Gastrocnemius medialis (tissue), 4 donors: ENCODE data around the gene KRT79. TPM values are rescaled to one million over a fixed set of nuclear protein-coding genes. Genes with fewer than 3 reads are reported as not detected.

ENCODE experiments used
- ATAC-seq, 2 donors: fragments of 150-250 bp; one replicate each; pipeline ENCODE4 v1.9.1; 2016
- DNase-seq, 2 donors: peaks; one replicate each; pipeline ENCODE4 v3.0.0-alpha.2; 2019
- H3K27ac ChIP-seq, 4 donors: fragments of 200-600 bp; sonication (generic); 1 replicate in 1 of 4; 2 replicates in 3 of 4; pipeline ENCODE4 v1.5.1; 2016 to 2018; ENCODE audit warnings: mild to moderate bottlenecking in 2 of 4, moderate library complexity in 1 of 4
- H3K27me3 ChIP-seq, 3 donors: fragments of 200-600 bp; sonication (generic) in 2 of 3; 1 replicate in 1 of 3; 2 replicates in 2 of 3; pipeline versions ENCODE4 v1.5.1 to v1.6.0; 2016 to 2019; ENCODE audit warnings: mild to moderate bottlenecking in 1 of 3, moderate library complexity in 1 of 3
- H3K36me3 ChIP-seq, 2 donors: fragments of 200-600 bp; sonication (generic) in 1 of 2; one replicate each; pipeline ENCODE4 v1.5.1; 2017 to 2018
- H3K4me1 ChIP-seq, 2 donors: fragments of 200-600 bp; sonication (generic) in 1 of 2; one replicate each; pipeline ENCODE4 v1.5.1; 2016 to 2017; ENCODE audit warnings: mild to moderate bottlenecking in 2 of 2
- H3K4me3 ChIP-seq, 4 donors: fragments of 200-600 bp; sonication (generic) in 3 of 4; 1 replicate in 1 of 4; 2 replicates in 3 of 4; pipeline ENCODE4 v1.5.1; 2016 to 2019; ENCODE audit warnings: mild to moderate bottlenecking in 2 of 4
- H3K9me3 ChIP-seq, 3 donors: fragments of 200-600 bp; sonication (generic) in 2 of 3; 1 replicate in 1 of 3; 2 replicates in 2 of 3; pipeline ENCODE4 v1.5.1; 2016 to 2019
- POLR2A ChIP-seq, 2 donors: fragments of 450-650 bp; IDR thresholded peaks; one replicate each; pipeline ENCODE4 v1.6.1; 2017; ENCODE audit warnings: antibody characterized with exemption in 2 of 2, mild to moderate bottlenecking in 2 of 2, moderate library complexity in 2 of 2
- in situ Hi-C, 4 donors: fragments of 200-750 bp; cut with MboI; loops; one replicate each; pipeline versions ENCODE4 v1.15.0 to v1.8.0; 2017; ENCODE audit warnings: low sequenced_read_pairs in 4 of 4
- intact Hi-C: fragments of 100-400 bp; cut with DNase I; formaldehyde crosslinking; loops from one replicate; pipeline ENCODE4 v1.15.1; 2023; ENCODE audit warnings: low total_unique reads
- total RNA-seq, 4 donors: library from RNA; depleted of rRNA; stranded (reverse); fragments of >200 nt; gene quantifications; one replicate each; pipeline versions ENCODE4 v1.1.0 to v1.2.3, GENCODE V29; 2016
- TF ChIP-seq, protein P1 (sequence below), 5 experiments: fragments of 450-650 bp in 3 of 5; fragments of 200-600 bp in 2 of 5; sonication (generic) in 2 of 5; IDR thresholded peaks in 4 of 5; conservative IDR thresholded peaks in 1 of 5; 1 replicate in 4 of 5; 2 replicates in 1 of 5; pipeline ENCODE4 v1.5.1; 2016 to 2019; ENCODE audit warnings: antibody characterized with exemption in 5 of 5, mild to moderate bottlenecking in 3 of 5, moderate library complexity in 3 of 5

The KRT79 gene
- total RNA-seq, 4 donors from 2014 or later, result not detected

DNA sequence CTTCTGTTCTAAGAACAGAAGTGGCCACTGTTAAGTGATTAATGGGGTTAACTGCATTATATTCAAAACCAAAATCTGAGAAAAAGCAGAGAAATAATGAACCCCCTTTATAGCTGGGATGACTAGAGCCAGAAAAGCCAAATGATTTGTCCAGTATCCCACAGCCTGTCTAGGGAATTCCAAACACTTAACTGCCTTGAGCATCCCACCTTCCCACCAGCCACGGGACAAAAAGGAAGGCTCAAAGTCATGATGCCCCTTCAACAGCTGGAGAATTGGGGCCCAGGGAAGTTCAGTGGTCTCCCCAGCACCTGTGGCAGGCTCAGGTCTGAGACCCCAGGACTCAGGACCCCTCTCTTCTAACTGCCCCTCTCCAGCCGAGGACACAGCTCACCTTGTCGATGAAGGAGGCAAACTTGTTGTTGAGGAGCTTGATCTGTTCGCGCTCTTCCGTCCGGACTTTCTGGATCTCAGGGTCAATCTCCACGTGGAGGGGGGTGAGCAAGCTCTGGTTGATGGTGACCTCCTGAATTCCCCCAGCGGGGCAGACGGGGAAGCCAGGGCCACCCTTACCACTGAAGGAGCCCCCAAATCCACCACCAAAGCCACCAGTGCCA lies 20.8 kb downstream of the KRT79 start:
- TF ChIP-seq POLR2A (IDR thresholded peaks at IDR 0.05), result no peak
- TF ChIP-seq, protein P1, sequence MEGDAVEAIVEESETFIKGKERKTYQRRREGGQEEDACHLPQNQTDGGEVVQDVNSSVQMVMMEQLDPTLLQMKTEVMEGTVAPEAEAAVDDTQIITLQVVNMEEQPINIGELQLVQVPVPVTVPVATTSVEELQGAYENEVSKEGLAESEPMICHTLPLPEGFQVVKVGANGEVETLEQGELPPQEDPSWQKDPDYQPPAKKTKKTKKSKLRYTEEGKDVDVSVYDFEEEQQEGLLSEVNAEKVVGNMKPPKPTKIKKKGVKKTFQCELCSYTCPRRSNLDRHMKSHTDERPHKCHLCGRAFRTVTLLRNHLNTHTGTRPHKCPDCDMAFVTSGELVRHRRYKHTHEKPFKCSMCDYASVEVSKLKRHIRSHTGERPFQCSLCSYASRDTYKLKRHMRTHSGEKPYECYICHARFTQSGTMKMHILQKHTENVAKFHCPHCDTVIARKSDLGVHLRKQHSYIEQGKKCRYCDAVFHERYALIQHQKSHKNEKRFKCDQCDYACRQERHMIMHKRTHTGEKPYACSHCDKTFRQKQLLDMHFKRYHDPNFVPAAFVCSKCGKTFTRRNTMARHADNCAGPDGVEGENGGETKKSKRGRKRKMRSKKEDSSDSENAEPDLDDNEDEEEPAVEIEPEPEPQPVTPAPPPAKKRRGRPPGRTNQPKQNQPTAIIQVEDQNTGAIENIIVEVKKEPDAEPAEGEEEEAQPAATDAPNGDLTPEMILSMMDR (IDR thresholded peaks at IDR 0.05 in 4 of 5, conservative IDR thresholded peaks at IDR 0.05 in 1 of 5), result no peak
- no peak for DNase-seq
- in situ Hi-C loops, result no loop called here
- intact Hi-C loops, result no loop called here
- no peaks in the 10 kb centered on the region for H3K9me3 ChIP-seq
- no peak for ATAC-seq
- H3K27me3 ChIP-seq, result peaks cover 0 to 10% (median 0%) of the 10 kb centered on the region in 3 donors
- H3K27ac ChIP-seq, result no peak overlapping the region
- no peak overlapping the region for H3K4me3 ChIP-seq
- H3K4me1 ChIP-seq, result no peaks in the 10 kb centered on the region
- H3K36me3 ChIP-seq, result no peaks in the 10 kb centered on the region

DNA sequence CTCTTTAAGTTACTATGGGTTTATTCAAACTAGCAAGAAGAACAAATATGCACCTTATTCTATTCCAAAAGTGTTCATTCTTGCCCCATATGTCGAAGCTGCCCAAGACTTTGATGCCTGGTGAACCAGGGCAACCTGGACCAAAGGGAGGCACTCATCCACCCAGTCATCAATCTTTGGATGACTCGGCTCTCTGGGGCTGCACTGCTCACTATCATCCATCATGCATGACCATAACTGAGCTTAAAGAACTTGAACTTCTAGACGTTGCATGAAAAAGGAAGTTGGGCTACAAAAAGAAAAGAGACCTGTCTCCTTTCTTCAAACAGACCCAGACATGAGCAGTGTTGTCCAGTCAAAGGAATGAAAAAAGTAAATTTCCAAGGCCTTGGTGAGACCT lies 21.4 kb downstream of the KRT79 start:
- intact Hi-C loops (no loop called here), in situ Hi-C loops (no loop called here)
- H3K27me3 ChIP-seq, result peaks cover 0 to 6% (median 0%) of the 10 kb centered on the region in 3 donors
- H3K36me3 ChIP-seq, result no peaks in the 10 kb centered on the region
- no peak overlapping the region for H3K4me3 ChIP-seq
- no peak for DNase-seq
- no peak for ATAC-seq
- no peaks in the 10 kb centered on the region for H3K4me1 ChIP-seq
- no peak overlapping the region for H3K27ac ChIP-seq
- TF ChIP-seq, protein P1 (IDR thresholded peaks at IDR 0.05 in 4 of 5, conservative IDR thresholded peaks at IDR 0.05 in 1 of 5), result no peak
- TF ChIP-seq POLR2A (IDR thresholded peaks at IDR 0.05), result no peak
- H3K9me3 ChIP-seq, result no peaks in the 10 kb centered on the region

GRCh38 chr12:52812073-52812400 lies 22.1 kb downstream of the KRT79 start:
- in situ Hi-C loops (no loop called here), intact Hi-C loops (no loop called here)
- no peaks in the 10 kb centered on the region for H3K36me3 ChIP-seq
- no peak overlapping the region for H3K27ac ChIP-seq
- no peaks in the 10 kb centered on the region for H3K27me3 ChIP-seq
- H3K9me3 ChIP-seq, result no peaks in the 10 kb centered on the region
- no peaks in the 10 kb centered on the region for H3K4me1 ChIP-seq
- ATAC-seq (no peak), DNase-seq (no peak)
- H3K4me3 ChIP-seq, result no peak overlapping the region
- TF ChIP-seq POLR2A (IDR thresholded peaks at IDR 0.05), result no peak
- TF ChIP-seq, protein P1 (IDR thresholded peaks at IDR 0.05 in 4 of 5, conservative IDR thresholded peaks at IDR 0.05 in 1 of 5), result no peak

DNA sequence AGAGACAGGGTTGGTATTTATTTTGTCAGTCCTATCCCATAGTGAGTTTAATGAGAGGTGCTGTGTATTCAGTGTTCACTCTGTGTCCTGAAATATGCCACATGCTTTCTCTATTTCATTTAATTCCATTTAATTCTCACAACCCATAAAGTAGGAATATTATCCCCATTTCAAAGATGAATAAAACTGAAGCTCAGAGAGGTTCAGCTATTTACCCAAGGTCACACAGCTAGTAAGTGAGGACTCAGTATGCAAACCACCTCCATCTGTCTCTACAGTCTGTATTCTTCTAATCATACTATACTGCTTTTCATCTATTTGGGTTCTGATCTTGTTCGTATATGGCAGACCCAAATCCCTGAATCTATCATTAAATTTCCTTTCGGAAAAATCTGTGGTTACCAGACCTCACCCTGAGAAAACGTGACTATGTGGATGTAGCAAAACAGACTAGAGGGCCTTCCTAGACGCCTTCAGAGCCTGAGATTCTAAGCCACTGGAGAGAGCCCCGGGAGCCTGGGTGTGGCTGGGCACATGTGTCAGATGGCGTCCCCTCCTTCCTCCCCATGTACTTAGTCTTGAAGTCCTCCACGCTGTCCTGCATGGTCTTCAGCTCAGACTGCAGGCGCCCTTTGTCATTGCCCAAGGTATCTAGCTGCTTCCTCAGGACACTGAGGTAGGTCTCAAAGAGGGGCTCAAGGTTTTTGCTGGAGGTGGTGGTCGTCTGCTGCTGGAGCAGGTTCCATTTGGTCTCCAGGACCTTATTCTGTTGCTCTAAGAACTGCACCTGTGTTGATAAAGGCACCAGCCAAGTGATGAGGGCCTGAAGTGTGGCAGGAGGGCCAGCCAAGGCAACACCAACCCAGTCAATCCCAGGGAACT lies 22.7 kb downstream of the KRT79 start:
- no peak for TF ChIP-seq POLR2A (IDR thresholded peaks at IDR 0.05)
- TF ChIP-seq, protein P1 (IDR thresholded peaks at IDR 0.05 in 4 of 5, conservative IDR thresholded peaks at IDR 0.05 in 1 of 5), result no peak
- no peaks in the 10 kb centered on the region for H3K4me1 ChIP-seq
- ATAC-seq (no peak), DNase-seq (no peak)
- no peaks in the 10 kb centered on the region for H3K27me3 ChIP-seq
- H3K4me3 ChIP-seq, result no peak overlapping the region
- in situ Hi-C loops, result no loop called here
- no peaks in the 10 kb centered on the region for H3K36me3 ChIP-seq
- H3K27ac ChIP-seq, result no peak overlapping the region
- intact Hi-C loops, result no loop called here
- no peaks in the 10 kb centered on the region for H3K9me3 ChIP-seq
